HG02973 (cell line): ENCODE results near the gene PIK3CD.
A peak's percentile ranks its signal among the peaks of the same experiment; 100 is the strongest.

ENCODE experiments used
- ATAC-seq: cut with Tn5 transposase; IDR thresholded peaks from one replicate; pipeline ENCODE4 v1.9.1; 2021; ENCODE audit warnings: moderate library complexity; ENCODE audit not compliant: unreplicated experiment

The PIK3CD gene

DNA sequence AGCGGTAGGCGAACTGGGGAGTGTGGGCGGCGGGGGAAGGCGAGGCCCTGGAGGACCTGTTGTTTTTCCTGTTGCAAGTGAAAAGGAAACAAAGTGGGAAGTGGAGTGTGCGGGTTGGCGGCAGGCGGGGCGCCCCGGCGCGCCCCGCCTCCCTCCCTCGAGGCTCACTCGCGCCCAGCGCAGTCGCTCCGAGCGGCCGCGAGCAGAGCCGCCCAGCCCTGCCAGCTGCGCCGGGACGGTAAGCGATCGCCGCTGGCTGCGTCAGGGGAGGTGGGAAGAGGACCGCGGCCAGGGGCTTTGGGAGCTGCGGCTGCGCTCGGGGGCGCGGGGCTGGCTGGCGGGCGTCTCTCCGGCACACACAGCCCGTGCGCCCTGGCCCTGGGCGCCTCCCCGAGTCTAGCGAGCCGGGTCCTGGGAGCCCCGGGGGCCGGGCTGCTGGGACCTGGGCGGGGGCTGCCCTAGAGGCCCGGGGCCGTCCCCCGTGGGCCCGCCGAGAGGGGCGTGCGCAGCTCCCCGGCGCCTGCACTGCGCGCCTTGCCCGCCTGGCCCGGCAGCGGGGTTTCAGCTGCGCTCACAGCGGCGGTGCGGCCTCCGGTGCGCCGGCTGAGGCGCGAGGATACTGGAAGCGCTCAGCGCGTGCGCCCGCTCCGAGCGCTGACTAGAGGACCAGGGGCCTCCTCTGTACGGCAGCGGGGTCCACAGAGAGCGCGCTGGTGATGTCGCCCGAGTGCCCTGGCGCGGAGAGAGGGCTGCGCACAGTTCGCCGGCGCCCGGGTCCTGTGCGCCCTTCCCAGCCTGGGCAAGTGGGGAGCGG lies at the start of gene PIK3CD:
PIK3CD (plus strand) TSS at position 167 of the 814 bp plus-strand sequence. CDS start 58,725 bp downstream, outside the sequence.
- ATAC-seq, result peak; percentile 28

DNA sequence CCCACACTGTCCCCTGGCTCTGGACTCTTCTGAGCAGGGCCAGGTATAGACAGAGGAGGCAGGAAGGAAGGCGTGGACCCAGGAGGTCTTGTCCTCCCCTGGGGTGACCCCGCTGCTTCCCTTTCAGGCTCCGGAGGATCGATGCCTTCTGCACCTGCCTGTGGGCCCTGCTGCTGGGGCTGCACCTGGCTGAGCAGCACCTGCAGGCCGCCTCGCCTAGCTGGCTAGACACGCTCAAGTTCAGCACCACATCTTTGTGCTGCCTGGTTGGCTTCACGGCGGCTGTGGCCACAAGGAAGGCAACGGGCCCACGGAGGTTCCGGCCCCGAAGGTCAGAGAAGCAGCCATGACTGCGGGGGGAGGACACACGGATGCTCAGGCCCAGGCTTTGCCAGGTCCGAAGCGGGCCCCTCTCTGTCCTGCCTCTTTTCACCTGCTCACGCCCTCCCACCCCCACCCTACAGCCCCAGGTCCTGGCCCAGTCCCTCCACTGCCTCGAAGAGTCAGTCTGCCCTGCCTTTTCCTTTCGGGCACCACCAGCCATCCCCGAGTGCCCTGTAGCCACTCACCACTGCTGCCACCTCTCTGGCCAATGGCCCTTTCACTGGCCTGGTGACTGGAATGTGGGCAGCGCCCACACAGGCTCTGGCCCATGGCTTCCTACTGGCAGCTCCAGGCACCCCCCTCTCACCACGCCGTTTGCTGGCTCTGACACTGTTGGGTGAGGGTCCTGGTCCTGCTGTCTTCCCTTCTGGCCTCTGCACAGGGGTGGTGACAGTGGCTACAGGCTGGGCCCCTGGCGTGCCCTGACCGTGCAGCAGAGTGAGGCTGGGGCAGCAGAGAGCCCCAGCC lies 49.4 kb upstream of the PIK3CD start:
- no peak for ATAC-seq

GRCh38 chr1:9602794-9603167 lies 48.8 kb upstream of the PIK3CD start:
- no peak for ATAC-seq

DNA sequence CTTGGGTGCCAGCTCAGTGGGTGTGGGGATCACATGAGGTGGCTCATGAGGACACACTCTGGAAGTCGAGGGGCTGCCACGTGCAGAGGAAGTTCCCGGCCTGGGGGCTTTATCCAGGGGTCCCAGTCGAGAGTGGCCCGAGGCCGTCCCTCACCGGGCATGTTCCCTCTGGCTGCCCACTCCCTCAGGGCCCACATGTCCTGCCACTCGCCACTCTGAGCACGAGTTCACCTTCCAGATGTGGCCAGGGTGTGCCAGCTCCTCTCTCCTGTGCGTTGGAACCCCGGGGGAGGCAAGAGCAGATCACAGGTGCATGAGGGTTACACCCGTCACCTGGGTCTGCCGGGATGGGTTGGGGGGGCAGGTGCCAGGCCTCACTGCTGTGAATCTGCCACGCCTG lies 48.2 kb upstream of the PIK3CD start:
- ATAC-seq, result no peak

DNA sequence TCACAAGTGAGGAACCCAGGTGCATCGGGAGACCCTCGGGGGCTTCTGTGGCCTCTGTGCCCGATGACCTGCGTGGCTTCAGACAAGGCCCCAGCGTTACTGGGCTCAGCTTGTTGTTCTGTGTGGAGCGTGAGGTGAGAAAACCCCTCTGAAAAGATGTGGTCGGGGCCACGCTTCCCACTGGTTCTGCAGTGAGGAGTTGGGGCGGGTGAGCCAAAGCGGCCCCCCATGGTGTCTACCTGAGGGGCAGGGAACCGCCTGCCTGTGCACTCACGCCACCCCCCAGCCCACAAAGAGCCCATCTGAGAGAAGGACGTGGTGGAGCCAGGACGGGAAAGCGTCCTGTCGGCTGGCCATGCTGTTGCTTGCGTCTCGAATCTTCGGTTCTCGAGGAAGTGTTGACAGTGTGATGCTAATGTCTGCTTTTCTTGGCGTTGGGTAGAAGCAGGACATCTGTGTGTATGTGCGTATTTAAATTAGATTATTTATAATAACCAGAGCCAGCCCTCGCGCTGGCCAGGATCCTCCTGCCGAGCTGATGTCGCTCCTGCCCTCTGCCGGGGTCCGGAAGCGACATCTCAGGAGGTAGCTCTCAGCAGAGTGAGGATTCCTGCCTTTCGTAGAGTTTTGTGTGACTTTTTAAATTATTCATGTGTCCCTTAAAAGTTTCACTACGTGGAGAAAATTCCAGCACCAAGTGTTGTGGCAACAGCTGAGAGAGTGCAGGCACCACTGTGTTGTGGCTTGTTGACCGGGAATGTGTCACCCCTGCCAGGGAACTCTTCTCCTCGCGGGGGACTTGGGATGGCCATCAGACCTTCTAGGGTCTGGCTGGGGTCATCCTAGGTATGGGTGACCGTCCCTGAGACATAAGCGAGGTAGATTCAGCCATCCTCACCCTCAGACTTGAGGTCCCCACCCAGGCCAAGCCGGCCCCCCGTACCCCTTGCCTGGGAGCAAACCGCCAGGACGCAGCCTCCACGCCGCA lies 47.5 kb upstream of the PIK3CD start:
- ATAC-seq, result no peak

DNA sequence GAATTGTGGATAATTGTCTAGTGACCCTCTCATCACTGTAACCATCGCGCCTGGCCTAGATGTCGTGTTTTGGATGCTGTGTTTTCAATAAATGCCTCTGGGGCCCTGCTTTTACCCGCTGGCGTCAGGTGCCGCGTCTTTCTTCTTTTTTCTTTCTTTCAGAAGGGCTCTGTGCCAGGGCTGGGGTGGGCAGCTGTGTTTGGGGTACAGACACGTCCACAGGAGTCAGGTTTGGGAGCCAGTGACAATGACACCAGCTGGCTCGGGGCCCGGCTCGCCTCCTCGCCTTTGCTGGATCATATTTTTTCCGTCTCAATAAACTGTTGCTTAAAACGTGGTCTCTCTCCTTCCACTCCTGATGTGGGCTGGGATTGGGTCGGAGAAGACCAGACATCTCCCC lies 46.7 kb upstream of the PIK3CD start:
- ATAC-seq, result no peak

- ATAC-seq, result no peak
These were observed 45.5 kb upstream of the PIK3CD start for GRCh38 chr1:9605946-9606455.

GRCh38 chr1:9606458-9606857 lies 45.1 kb upstream of the PIK3CD start:
- no peak for ATAC-seq

DNA sequence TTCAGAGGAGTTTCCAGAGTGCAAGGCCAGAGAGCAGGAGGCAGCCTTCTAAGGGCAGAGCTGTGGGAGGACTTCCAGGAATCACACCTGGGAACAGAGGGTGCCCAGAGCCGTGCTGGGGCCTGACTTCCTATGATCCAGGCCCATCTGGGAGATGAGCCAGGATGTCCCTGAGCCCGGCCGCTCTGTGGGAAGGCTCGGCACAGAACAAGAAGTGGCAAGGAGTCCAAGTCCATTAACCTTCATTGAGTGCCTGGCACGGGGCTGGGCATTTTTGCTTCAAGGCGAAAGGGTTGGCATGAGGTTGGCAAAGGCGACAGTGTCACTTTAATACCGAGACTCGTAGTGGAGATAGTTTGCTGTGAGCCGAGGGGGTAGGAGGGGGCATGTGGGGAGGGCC lies 44.6 kb upstream of the PIK3CD start:
- ATAC-seq, result no peak

DNA sequence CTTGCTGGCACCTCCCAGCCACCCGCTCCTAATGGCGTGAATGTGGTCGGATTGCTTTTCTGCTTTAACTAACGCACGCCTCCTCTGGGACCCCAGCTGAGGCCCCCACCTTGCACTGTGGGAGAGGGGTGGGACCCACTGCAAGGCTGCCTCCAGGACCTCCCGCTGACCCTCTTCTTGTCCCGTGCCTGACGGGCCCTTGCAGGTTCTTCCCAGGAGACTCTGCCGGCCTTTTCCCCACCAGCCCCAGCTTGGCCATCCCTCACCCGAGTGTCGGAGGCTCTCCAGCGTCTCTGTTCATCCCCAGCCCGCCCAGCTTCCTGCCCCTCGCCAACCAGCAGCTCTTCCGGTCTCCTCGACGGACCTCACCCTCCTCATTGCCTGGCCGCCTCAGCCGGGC lies 44.2 kb upstream of the PIK3CD start:
- no peak for ATAC-seq

DNA sequence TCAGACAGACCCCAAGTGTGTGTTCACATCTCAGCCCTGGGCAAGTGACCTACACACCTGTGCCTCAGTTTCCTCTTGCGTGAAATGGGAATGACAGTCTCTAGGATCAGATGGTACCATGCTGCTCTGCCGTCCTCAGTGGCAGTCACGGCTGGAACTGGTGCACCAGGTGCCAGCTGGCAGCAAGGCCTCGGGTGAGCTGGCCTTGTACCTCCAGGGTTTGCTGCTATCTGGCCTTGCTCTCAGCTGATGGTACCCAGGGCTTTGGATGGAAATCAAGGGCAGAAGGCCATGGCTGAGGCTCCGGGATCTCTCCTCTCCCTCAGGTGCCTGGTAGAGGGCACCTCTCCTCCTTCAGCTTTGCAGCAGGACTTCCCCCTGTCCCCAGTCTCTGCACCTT lies 41.5 kb upstream of the PIK3CD start:
- no peak for ATAC-seq

GRCh38 chr1:9610548-9610947 lies 41.0 kb upstream of the PIK3CD start:
- no peak for ATAC-seq

DNA sequence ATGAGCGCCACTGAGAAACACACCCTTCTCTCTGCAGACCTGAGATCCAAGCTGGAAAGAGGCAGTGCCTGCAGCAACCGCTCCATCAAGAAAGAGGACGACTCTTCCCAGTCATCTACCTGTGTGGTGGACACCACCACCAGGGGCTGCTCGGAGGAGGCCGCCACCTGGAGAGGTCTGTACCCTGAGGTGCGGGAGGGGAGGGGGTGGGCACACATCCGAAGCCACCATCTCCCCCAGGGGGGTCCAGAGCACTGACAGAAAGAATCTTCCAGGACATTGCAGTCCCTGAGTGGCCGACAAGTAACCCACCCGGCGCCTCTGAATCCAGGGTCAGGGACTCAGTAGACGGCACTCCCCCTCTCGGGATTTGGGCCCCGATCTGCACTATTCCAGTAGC lies 39.8 kb upstream of the PIK3CD start:
- no peak for ATAC-seq

DNA sequence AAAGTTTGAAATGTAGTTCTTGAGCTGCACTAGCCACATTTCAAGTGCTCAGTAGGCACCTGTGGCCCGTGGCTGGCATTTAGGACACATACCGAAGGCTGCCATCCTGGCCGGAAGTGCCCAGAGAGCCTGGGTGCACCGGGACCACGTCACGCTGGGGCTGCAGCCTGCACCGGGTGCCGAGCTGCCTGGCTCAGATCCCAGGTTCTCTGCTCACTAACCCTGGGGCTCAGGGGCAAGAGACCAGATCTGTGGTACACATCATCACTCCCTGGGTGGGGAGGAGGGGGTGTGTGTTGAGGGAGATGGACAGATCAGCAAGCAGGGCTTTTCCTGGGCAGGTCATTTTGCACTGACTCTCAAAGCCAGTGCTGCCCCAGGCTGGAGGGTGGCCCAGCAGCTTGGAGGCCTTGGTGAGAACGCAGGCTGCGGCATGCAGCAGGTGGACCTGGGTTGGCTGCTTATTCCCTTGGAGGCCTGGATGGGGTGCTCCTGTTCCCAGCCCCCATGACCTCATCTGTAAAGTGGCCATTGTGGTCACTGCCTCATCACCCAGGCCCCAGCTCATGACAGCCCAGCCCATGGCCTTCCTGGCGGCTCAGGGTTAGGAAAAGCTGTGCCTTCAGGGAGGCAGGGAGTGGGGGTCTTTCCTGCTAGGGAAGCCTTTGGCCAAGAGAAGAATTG lies 39.2 kb upstream of the PIK3CD start:
- ATAC-seq, result no peak

DNA sequence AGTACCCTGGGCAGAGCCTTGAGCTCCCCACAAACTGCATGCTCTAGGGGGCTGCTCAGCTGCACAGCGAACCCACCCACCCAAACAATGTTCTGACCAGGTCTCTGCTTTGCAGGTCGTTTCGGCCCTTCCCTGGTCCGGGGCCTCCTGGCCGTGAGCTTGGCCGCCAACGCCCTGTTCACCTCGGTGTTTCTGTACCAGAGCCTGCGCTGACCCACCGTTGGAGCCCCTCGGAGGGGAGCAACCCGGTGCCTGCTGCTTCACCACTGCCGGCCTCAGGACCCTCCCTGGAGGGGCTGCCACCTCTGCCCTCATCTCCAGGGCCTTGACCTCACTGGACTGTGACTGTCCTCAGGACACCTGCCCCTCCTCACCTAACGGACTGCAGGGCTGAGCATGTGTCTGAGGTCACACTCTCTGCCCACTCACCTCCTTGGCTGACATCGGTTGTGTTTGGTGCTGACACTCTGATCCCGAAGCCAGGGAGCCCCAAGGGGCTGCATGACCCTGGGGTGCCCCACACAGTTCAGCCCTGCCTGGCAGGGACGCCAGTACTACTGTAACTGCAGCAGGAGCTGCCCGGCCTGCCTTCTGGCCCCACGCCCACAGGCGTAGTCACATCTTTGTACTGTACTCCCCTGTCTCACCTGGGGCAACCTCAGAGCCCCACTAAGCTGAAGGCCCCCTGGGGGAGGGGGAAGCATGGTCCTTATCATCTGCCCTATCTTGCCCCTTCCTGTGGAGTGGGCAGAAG lies 38.5 kb upstream of the PIK3CD start:
- ATAC-seq, result no peak

GRCh38 chr1:9613625-9614299 lies 37.8 kb upstream of the PIK3CD start:
- no peak for ATAC-seq

DNA sequence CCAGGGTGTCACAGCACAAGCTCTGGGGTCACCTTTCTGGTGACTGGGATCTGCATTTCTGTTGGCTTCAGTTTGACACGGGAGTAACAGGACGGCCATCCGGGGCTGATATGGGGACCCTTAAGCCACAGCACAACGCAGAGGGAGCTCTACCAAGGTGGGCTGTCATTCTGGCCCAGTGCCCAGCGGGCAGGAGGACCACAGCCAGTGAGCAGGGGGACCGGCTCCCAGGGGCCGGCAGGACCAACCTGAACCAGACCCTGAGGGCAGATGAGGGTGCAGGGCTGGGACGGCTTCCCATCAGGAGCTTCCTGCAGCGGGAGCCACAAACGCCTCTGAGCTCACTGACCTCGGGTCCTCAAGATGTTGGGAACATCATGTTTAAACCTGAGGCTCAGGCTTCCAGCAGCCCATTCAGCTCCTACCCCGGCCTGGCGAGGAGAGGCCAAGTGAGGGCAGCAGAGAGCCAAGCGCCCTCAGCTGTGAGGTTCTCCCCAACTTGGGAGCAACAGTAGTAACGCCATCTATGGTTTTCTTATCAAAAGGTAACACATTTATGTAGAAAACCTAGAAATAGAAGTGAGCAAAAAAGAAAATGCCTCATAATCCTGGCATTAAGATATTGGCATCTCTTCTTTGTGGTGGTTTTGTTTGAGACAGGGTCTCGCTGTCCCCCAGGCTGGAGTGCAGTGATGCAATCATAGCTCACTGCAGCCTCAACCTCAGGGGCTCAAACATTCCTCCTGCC lies 36.0 kb upstream of the PIK3CD start:
- ATAC-seq, result no peak
